ENCODE data around the gene ZFYVE19. TPM values are rescaled to one million over a fixed set of nuclear protein-coding genes. Genes with fewer than 3 reads are reported as not detected.

Gene ZFYVE19
- total and polyA plus RNA-seq, 8 donors: 10.3 to 31.0 (median 23.5) TPM

- intact Hi-C loops (cut with DNase I; ENCODE audit: low total_unique reads): no loop called here
- Histone ChIP-seq H3K9me3 (no peaks in the 10 kb centered on the region), H3K27ac (peak overlapping the region in 4 of 5 donors; percentile 12 to 92 (median 38)), H3K36me3 (peaks cover 0 to 23% (median 12%) of the 10 kb centered on the region in 4 donors), H3K4me3 (no peak overlapping the region), H3K4me1 (peaks cover 25 to 87% (median 69%) of the 10 kb centered on the region in 4 donors), H3K27me3 (no peaks in the 10 kb centered on the region)
- TF ChIP-seq POLR2A (IDR thresholded peaks at IDR 0.05) (no peak), POLR2AphosphoS5 (IDR thresholded peaks at IDR 0.05) (no peak), EP300 (IDR thresholded peaks at IDR 0.05) (no peak), CTCF (IDR thresholded peaks at IDR 0.05) (no peak)
- WGBS, 5 donors: 52 to 68% (median 66%) methylated on average over 3 of the region's 3 CpGs
- no peak for DNase-seq
Observed at GRCh38 chr15:40790718-40791117, 16.2 kb upstream of the ZFYVE19 start.

- no peak for DNase-seq
- intact Hi-C loops (cut with DNase I; ENCODE audit: low total_unique reads): no loop called here
- H3K9me3 ChIP-seq: no peaks in the 10 kb centered on the region
- H3K36me3 ChIP-seq: peaks cover 0 to 23% (median 12%) of the 10 kb centered on the region in 4 donors
- TF ChIP-seq EP300 (IDR thresholded peaks at IDR 0.05) (no peak), POLR2A (IDR thresholded peaks at IDR 0.05) (no peak), CTCF (IDR thresholded peaks at IDR 0.05) (no peak), POLR2AphosphoS5 (IDR thresholded peaks at IDR 0.05) (no peak)
- no peak overlapping the region for H3K4me3 ChIP-seq
- peak overlapping the region in 3 of 5 donors; percentile 20 to 54 (median 28) for H3K27ac ChIP-seq
- peaks cover 18 to 80% (median 62%) of the 10 kb centered on the region in 4 donors for H3K4me1 ChIP-seq
- WGBS, 5 donors: 76 to 98% (median 94%) methylated on average over 3 of the region's 3 CpGs
- H3K27me3 ChIP-seq: no peaks in the 10 kb centered on the region
Observed at GRCh38 chr15:40792394-40792793, 14.5 kb upstream of the ZFYVE19 start.

GRCh38 chr15:40793216-40793989 lies 13.5 kb upstream of the ZFYVE19 start:
- no peaks in the 10 kb centered on the region for H3K27me3 ChIP-seq
- H3K4me3 ChIP-seq: no peak overlapping the region
- WGBS, 5 donors: 35 to 48% (median 41%) methylated on average over 9 of the region's 9 CpGs
- H3K36me3 ChIP-seq: peaks cover 0 to 26% (median 12%) of the 10 kb centered on the region in 4 donors
- DNase-seq: peak; percentile 75 to 86
- no peaks in the 10 kb centered on the region for H3K9me3 ChIP-seq
- intact Hi-C loops (cut with DNase I; ENCODE audit: low total_unique reads): no loop called here
- H3K4me1 ChIP-seq: peaks cover 12 to 78% (median 55%) of the 10 kb centered on the region in 4 donors
- no peak for TF ChIP-seq POLR2A (IDR thresholded peaks at IDR 0.05)
- TF ChIP-seq EP300 (IDR thresholded peaks at IDR 0.05): no peak
- TF ChIP-seq POLR2AphosphoS5 (IDR thresholded peaks at IDR 0.05): peak in 2 of 3 donors; percentile 62 to 85
- H3K27ac ChIP-seq: peak overlapping the region; percentile 54 to 86 (median 63)

GRCh38 chr15:40796041-40796440 lies 10.8 kb upstream of the ZFYVE19 start:
- H3K27ac ChIP-seq: peak overlapping the region in 3 of 5 donors; percentile 10 to 35 (median 13)
- peaks cover 13 to 60% (median 40%) of the 10 kb centered on the region in 4 donors for H3K4me1 ChIP-seq
- no peaks in the 10 kb centered on the region for H3K27me3 ChIP-seq
- DNase-seq: no peak
- no peaks in the 10 kb centered on the region for H3K9me3 ChIP-seq
- WGBS, 5 donors: 54 to 68% (median 56%) methylated on average over 2 of the region's 2 CpGs
- TF ChIP-seq CTCF (IDR thresholded peaks at IDR 0.05) (no peak), POLR2A (IDR thresholded peaks at IDR 0.05) (no peak), POLR2AphosphoS5 (IDR thresholded peaks at IDR 0.05) (no peak), EP300 (IDR thresholded peaks at IDR 0.05) (no peak)
- H3K36me3 ChIP-seq: peaks cover 0 to 23% (median 9%) of the 10 kb centered on the region in 4 donors
- intact Hi-C loops (cut with DNase I; ENCODE audit: low total_unique reads): no loop called here
- no peak overlapping the region for H3K4me3 ChIP-seq
